Fibroblast of villous mesenchyme (primary cell): Measurements from ENCODE around the gene CDC25C. TPM values are rescaled to one million over a fixed set of nuclear protein-coding genes. Genes with fewer than 3 reads are reported as not detected.

ENCODE experiments used
- DNase-seq: peaks from one replicate; pipeline ENCODE4 v3.0.0-alpha.2; 2010; ENCODE audit warnings: low read depth
- H3K4me3 ChIP-seq: 2 replicates; pipeline ENCODE4 v1.5.1; 2011; ENCODE audit warnings: low read depth, mild to moderate bottlenecking, low read length
- CTCF ChIP-seq: IDR thresholded peaks from 2 replicates; pipeline ENCODE4 v1.5.1; 2012; ENCODE audit warnings: low read depth, mild to moderate bottlenecking, low read length; ENCODE audit not compliant: insufficient read depth
- total RNA-seq: library from RNA; depleted of rRNA; stranded (reverse); fragments of >200 nt; gene quantifications from 2 replicates; pipeline ENCODE4 v1.2.3, GENCODE V29; 2012

Gene CDC25C
- total RNA-seq, 1 donor: 6.9 TPM

- no peak for DNase-seq
- no peak overlapping the region for H3K4me3 ChIP-seq
- no peak for TF ChIP-seq CTCF
Observed at GRCh38 chr5:138238034-138238433, 93.6 kb downstream of the CDC25C start.

Other genes with a start within 250 kb of the CDC25C start
- gene WNT8A, start 247.8 kb downstream of the CDC25C start, total RNA-seq: not detected in 2 replicates
- 1.3 and 2.2 TPM in 2 replicates for gene NME5, start 192.4 kb downstream of the CDC25C start, total RNA-seq
- gene BRD8, start 153.2 kb downstream of the CDC25C start, total RNA-seq: 30.0 and 63.9 TPM in 2 replicates
- gene KIF20A, start 152.7 kb downstream of the CDC25C start, total RNA-seq: 30.6 and 60.0 TPM in 2 replicates
- 25.4 and 40.2 TPM in 2 replicates for gene CDC23, start 118.5 kb downstream of the CDC25C start, total RNA-seq
- not detected in 2 replicates for gene GFRA3, start 57.2 kb downstream of the CDC25C start, total RNA-seq
- 34.1 and 46.6 TPM in 2 replicates for gene FAM53C, start 6.5 kb upstream of the CDC25C start, total RNA-seq
- gene KDM3B, start 20.9 kb upstream of the CDC25C start, total RNA-seq: 45.1 and 51.4 TPM in 2 replicates
- 13.0 and 16.4 TPM in 2 replicates for gene REEP2, start 107.3 kb upstream of the CDC25C start, total RNA-seq
- gene EGR1, start 133.7 kb upstream of the CDC25C start, total RNA-seq: 3.5 and 6.1 TPM in 2 replicates
- 126 and 160 TPM in 2 replicates for gene ETF1, start 211.4 kb upstream of the CDC25C start, total RNA-seq
- gene HSPA9, start 243.6 kb upstream of the CDC25C start, total RNA-seq: 334 and 336 TPM in 2 replicates